ENCODE measurements around the gene FUT6. TPM values are rescaled to one million over a fixed set of nuclear protein-coding genes. Genes with fewer than 3 reads are reported as not detected.

The FUT6 gene
- total RNA-seq, 4 donors from 2014 or later = 0.29 TPM; not detected in 3

DNA sequence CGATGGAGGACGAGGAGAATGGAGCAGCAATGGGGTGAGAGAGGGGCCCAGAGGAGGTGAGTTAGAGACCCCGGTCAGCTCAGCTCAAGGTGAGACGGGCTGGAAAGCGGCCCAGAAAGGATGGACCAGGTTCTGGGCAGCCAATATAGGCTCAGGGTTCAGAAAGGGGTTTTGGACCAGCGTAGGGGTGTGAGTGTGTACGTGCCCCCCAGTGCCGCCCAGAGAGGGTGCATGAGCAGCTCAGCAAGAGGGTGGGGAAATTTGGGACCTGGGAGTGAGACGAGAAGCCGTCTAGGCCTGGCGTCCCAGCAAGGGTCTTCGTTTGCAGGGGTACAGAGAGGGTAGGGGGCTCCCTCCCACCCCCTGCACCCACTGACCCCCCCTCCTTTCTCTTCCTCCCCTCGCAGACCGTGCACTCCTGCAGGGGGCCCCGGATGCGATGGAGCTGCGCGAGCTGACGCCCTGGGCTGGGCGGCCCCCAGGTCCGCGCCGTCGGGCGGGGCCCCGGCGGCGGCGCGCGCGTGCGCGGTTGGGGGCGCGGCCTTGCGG, 12.1 kb downstream of the FUT6 start:
- no peak overlapping the region for H3K4me3 ChIP-seq
- ATAC-seq (no peak), DNase-seq (no peak)
- H3K4me1 ChIP-seq = no peaks in the 10 kb centered on the region
- no peaks in the 10 kb centered on the region for H3K36me3 ChIP-seq
- H3K27me3 ChIP-seq = peaks cover 42 to 55% (median 47%) of the 10 kb centered on the region in 3 donors
- intact Hi-C loops (cut with DNase I; ENCODE audit: low total_unique reads) (no loop called here), in situ Hi-C loops (cut with MboI; ENCODE audit: low sequenced_read_pairs in 4 of 4) (no loop called here)
- no peak overlapping the region for H3K27ac ChIP-seq
- TF ChIP-seq, protein P1, sequence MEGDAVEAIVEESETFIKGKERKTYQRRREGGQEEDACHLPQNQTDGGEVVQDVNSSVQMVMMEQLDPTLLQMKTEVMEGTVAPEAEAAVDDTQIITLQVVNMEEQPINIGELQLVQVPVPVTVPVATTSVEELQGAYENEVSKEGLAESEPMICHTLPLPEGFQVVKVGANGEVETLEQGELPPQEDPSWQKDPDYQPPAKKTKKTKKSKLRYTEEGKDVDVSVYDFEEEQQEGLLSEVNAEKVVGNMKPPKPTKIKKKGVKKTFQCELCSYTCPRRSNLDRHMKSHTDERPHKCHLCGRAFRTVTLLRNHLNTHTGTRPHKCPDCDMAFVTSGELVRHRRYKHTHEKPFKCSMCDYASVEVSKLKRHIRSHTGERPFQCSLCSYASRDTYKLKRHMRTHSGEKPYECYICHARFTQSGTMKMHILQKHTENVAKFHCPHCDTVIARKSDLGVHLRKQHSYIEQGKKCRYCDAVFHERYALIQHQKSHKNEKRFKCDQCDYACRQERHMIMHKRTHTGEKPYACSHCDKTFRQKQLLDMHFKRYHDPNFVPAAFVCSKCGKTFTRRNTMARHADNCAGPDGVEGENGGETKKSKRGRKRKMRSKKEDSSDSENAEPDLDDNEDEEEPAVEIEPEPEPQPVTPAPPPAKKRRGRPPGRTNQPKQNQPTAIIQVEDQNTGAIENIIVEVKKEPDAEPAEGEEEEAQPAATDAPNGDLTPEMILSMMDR (IDR thresholded peaks at IDR 0.05 in 4 of 5, conservative IDR thresholded peaks at IDR 0.05 in 1 of 5) = no peak
- no peak for TF ChIP-seq POLR2A (IDR thresholded peaks at IDR 0.05)
- no peaks in the 10 kb centered on the region for H3K9me3 ChIP-seq

GRCh38 chr19:5826531-5827341, 12.8 kb downstream of the FUT6 start:
- in situ Hi-C loops (cut with MboI; ENCODE audit: low sequenced_read_pairs in 4 of 4) (no loop called here), intact Hi-C loops (cut with DNase I; ENCODE audit: low total_unique reads) (no loop called here)
- no peaks in the 10 kb centered on the region for H3K36me3 ChIP-seq
- TF ChIP-seq, protein P1 (IDR thresholded peaks at IDR 0.05 in 4 of 5, conservative IDR thresholded peaks at IDR 0.05 in 1 of 5) = no peak
- no peak for TF ChIP-seq POLR2A (IDR thresholded peaks at IDR 0.05)
- ATAC-seq (no peak), DNase-seq (no peak)
- peaks cover 46 to 57% (median 53%) of the 10 kb centered on the region in 3 donors for H3K27me3 ChIP-seq
- H3K4me3 ChIP-seq = no peak overlapping the region
- H3K4me1 ChIP-seq = no peaks in the 10 kb centered on the region
- H3K27ac ChIP-seq = no peak overlapping the region
- H3K9me3 ChIP-seq = no peaks in the 10 kb centered on the region

DNA sequence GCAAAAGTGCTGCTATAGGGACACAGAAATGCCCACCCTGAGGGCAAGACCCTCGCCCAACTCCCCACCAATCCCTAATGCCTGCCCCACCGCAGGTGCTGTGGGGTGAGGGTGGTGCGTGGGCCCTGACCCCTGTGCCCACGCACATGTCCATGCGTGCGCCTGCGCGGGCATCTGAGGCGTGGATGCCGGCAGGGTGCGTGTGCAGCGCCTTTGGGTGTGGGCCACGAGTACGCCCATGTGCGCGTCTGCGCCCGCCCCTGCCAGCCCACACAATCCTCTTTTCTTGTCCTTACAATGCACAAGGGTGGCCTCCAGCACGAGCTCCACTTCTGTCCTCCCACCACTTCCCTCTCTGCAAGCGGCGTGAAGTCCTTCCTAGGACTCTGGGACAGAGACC, 14.3 kb downstream of the FUT6 start:
- Histone ChIP-seq H3K4me1 (no peaks in the 10 kb centered on the region), H3K9me3 (no peaks in the 10 kb centered on the region), H3K27me3 (peaks cover 44 to 52% (median 46%) of the 10 kb centered on the region in 3 donors), H3K27ac (no peak overlapping the region), H3K4me3 (no peak overlapping the region), H3K36me3 (no peaks in the 10 kb centered on the region)
- DNase-seq (no peak), ATAC-seq (no peak)
- in situ Hi-C loops (cut with MboI; ENCODE audit: low sequenced_read_pairs in 4 of 4) = no loop called here
- intact Hi-C loops (cut with DNase I; ENCODE audit: low total_unique reads) = no loop called here
- TF ChIP-seq, protein P1 (IDR thresholded peaks at IDR 0.05 in 4 of 5, conservative IDR thresholded peaks at IDR 0.05 in 1 of 5) = no peak
- TF ChIP-seq POLR2A (IDR thresholded peaks at IDR 0.05) = no peak

GRCh38 chr19:5824751-5825150, 14.8 kb downstream of the FUT6 start:
- TF ChIP-seq, protein P1 (IDR thresholded peaks at IDR 0.05 in 4 of 5, conservative IDR thresholded peaks at IDR 0.05 in 1 of 5) = no peak
- TF ChIP-seq POLR2A (IDR thresholded peaks at IDR 0.05) = no peak
- H3K36me3 ChIP-seq = no peaks in the 10 kb centered on the region
- intact Hi-C loops (cut with DNase I; ENCODE audit: low total_unique reads) (no loop called here), in situ Hi-C loops (cut with MboI; ENCODE audit: low sequenced_read_pairs in 4 of 4) (no loop called here)
- peaks cover 39 to 47% (median 42%) of the 10 kb centered on the region in 3 donors for H3K27me3 ChIP-seq
- no peak overlapping the region for H3K4me3 ChIP-seq
- no peaks in the 10 kb centered on the region for H3K4me1 ChIP-seq
- no peaks in the 10 kb centered on the region for H3K9me3 ChIP-seq
- ATAC-seq = no peak
- no peak overlapping the region for H3K27ac ChIP-seq
- no peak for DNase-seq
